Kidney (tissue), 14 donors: ENCODE results near the gene TLN1. TPM values are rescaled to one million over a fixed set of nuclear protein-coding genes. Genes with fewer than 3 reads are reported as not detected.

Experiments
- DNase-seq, 5 donors: peaks; one replicate each; pipeline ENCODE4 v3.0.0-alpha.2; 2013 to 2020
- FAIRE-seq: peaks from 2 replicates; lab custom pipeline; 2012; peaks lifted over from hg19 to GRCh38; lab: Jason Lieb, UNC
- H3K27ac ChIP-seq, 2 donors: one replicate each; pipeline ENCODE4 v1.7.0; 2013; ENCODE audit warnings: low read depth in 2 of 2, low read length in 2 of 2, inconsistent platforms in 1 of 2
- H3K27me3 ChIP-seq: one replicate; pipeline ENCODE4 v1.7.1; 2013; ENCODE audit warnings: low read length, inconsistent platforms; ENCODE audit not compliant: control insufficient read depth, insufficient read depth
- H3K36me3 ChIP-seq, 3 donors: one replicate each; pipeline versions ENCODE4 v1.7.0 to v1.7.1; 2013; ENCODE audit warnings: low read length in 3 of 3, control low read depth in 1 of 3, inconsistent platforms in 1 of 3; ENCODE audit not compliant: insufficient read depth in 3 of 3, control insufficient read depth in 2 of 3
- H3K4me1 ChIP-seq, 3 donors: one replicate each; pipeline versions ENCODE4 v1.7.0 to v1.7.1; 2013; ENCODE audit warnings: low read length in 3 of 3, inconsistent platforms in 1 of 3, low read depth in 1 of 3; ENCODE audit not compliant: control insufficient read depth in 2 of 3, insufficient read depth in 2 of 3
- H3K4me3 ChIP-seq, 3 donors: one replicate each; pipeline versions ENCODE4 v1.7.0 to v1.8.1; 2013; ENCODE audit warnings: low read length in 3 of 3, control low read depth in 1 of 3, inconsistent platforms in 1 of 3
- H3K9ac ChIP-seq, 3 donors: one replicate each; pipeline versions ENCODE4 v1.7.0 to v1.7.1; 2013; ENCODE audit warnings: low read length in 3 of 3, control low read depth in 1 of 3, inconsistent platforms in 1 of 3
- H3K9me3 ChIP-seq, 3 donors: one replicate each; pipeline versions ENCODE4 v1.7.0 to v1.7.1; 2013; ENCODE audit warnings: low read length in 3 of 3, control low read depth in 1 of 3, inconsistent platforms in 1 of 3; ENCODE audit not compliant: control insufficient read depth in 2 of 3, insufficient read depth in 1 of 3
- intact Hi-C: fragments of 100-400 bp; cut with DNase I; formaldehyde crosslinking; loops from one replicate; pipeline ENCODE4 v1.11.1; 2022
- polyA plus RNA-seq: library from polyadenylated mRNA; stranded (reverse); fragments of 350-450 nt; fragmentation: Illumina TruSeq; extraction: RNeasy Lipid Tissue Mini Kit (QIAGEN cat#74804); gene quantifications from one replicate; pipeline ENCODE4 v1.2.3, GENCODE V29; 2014; ENCODE audit warnings: low read depth, low replicate concordance; ENCODE audit not compliant: insufficient read depth
- total RNA-seq: library from RNA; stranded (reverse); fragmentation: NEBNext Ultra II Directional; extraction: Animal tissue kit (Norgen Biotek cat#: 25700); gene quantifications from one replicate; pipeline ENCODE4 v1.2.1, GENCODE V29; 2021
- TF ChIP-seq, protein P1 (sequence below): IDR thresholded peaks from 3 replicates; pipeline ENCODE4 v1.5.1; 2012; ENCODE audit warnings: mild to moderate bottlenecking, moderate library complexity, borderline replicate concordance; ENCODE audit not compliant: insufficient read depth; ENCODE audit errors: extremely low read depth
- donor health status: control.
- donor health status: control.
- donor health status: control.
- donor health status: control.
- donor health status: control.
- donor health status: DM: yes; HTN: yes; CAD: no.
- donor health status: Normal renal cell carcinoma (clear cell type).

The TLN1 gene
- total and polyA plus RNA-seq, 2 donors from 2014 or later = 71.7 to 376 TPM

DNA sequence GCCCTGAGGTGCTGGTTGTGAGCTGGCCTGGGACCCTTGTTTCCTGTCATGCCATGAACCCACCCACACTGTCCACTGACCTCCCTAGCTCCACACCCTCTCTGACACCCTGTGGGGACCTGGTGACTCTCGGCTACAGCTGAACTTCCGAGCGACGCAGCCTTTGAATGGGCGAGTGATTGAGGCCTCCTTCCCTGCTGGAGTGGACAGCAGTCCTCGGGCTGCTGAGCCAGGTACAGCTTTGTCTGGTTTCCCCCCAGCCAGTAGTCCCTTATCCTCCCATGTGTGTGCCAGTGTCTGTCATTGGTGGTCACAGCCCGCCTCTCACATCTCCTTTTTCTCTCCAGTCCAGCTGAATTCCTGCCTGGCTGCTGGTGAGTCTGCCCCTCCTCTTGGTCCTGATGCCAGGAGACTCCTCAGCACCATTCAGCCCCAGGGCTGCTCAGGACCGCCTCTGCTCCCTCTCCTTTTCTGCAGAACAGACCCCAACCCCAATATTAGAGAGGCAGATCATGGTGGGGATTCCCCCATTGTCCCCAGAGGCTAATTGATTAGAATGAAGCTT, 52.1 kb downstream of the TLN1 start:
- H3K4me3 ChIP-seq = no peak overlapping the region
- peak in 1 of 5 donors; percentile 29 for DNase-seq
- FAIRE-seq = no peak
- H3K9me3 ChIP-seq = no peaks in the 10 kb centered on the region
- no peak overlapping the region for H3K27ac ChIP-seq
- no peaks in the 10 kb centered on the region for H3K36me3 ChIP-seq
- no peak overlapping the region for H3K9ac ChIP-seq
- no peaks in the 10 kb centered on the region for H3K27me3 ChIP-seq
- peaks cover 0 to 3% (median 0%) of the 10 kb centered on the region in 3 donors for H3K4me1 ChIP-seq
- TF ChIP-seq, protein P1, sequence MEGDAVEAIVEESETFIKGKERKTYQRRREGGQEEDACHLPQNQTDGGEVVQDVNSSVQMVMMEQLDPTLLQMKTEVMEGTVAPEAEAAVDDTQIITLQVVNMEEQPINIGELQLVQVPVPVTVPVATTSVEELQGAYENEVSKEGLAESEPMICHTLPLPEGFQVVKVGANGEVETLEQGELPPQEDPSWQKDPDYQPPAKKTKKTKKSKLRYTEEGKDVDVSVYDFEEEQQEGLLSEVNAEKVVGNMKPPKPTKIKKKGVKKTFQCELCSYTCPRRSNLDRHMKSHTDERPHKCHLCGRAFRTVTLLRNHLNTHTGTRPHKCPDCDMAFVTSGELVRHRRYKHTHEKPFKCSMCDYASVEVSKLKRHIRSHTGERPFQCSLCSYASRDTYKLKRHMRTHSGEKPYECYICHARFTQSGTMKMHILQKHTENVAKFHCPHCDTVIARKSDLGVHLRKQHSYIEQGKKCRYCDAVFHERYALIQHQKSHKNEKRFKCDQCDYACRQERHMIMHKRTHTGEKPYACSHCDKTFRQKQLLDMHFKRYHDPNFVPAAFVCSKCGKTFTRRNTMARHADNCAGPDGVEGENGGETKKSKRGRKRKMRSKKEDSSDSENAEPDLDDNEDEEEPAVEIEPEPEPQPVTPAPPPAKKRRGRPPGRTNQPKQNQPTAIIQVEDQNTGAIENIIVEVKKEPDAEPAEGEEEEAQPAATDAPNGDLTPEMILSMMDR = no peak
- intact Hi-C loops = no loop called here

DNA sequence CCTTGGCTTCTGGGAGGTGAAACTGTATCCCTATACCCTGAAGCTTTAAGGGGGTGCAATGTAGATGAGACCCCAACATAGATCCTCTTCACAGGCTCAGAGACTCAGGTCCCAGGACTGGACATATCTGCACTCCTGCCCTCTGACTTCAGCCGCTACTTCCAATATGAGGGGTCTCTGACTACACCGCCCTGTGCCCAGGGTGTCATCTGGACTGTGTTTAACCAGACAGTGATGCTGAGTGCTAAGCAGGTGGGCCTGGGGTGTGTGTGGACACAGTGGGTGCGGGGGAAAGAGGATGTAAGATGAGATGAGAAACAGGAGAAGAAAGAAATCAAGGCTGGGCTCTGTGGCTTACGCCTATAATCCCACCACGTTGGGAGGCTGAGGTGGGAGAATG, 52.9 kb downstream of the TLN1 start:
- H3K9me3 ChIP-seq = no peaks in the 10 kb centered on the region
- DNase-seq = peak in 1 of 5 donors; percentile 49
- TF ChIP-seq, protein P1 = no peak
- peaks cover 0 to 3% (median 0%) of the 10 kb centered on the region in 3 donors for H3K4me1 ChIP-seq
- intact Hi-C loops = no loop called here
- H3K9ac ChIP-seq = no peak overlapping the region
- no peak overlapping the region for H3K4me3 ChIP-seq
- FAIRE-seq = no peak
- no peaks in the 10 kb centered on the region for H3K27me3 ChIP-seq
- H3K36me3 ChIP-seq = no peaks in the 10 kb centered on the region
- no peak overlapping the region for H3K27ac ChIP-seq

DNA sequence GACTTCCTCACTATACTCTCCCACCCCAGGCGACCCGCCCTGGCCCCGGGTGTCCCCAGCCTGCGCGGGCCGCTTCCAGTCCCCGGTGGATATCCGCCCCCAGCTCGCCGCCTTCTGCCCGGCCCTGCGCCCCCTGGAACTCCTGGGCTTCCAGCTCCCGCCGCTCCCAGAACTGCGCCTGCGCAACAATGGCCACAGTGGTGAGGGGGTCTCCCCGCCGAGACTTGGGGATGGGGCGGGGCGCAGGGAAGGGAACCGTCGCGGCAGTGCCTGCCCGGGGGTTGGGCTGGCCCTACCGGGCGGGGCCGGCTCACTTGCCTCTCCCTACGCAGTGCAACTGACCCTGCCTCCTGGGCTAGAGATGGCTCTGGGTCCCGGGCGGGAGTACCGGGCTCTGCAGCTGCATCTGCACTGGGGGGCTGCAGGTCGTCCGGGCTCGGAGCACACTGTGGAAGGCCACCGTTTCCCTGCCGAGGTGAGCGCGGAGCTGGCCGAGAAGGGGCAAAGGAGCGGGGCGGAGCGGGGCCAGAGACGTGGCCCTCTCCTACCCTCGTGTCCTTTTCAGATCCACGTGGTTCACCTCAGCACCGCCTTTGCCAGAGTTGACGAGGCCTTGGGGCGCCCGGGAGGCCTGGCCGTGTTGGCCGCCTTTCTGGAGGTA, 56.1 kb downstream of the TLN1 start:
- Histone ChIP-seq H3K27ac (no peak overlapping the region), H3K27me3 (no peaks in the 10 kb centered on the region), H3K9ac (peak overlapping the region in 1 of 3 donors; percentile 51), H3K4me1 (peaks cover 0 to 3% (median 0%) of the 10 kb centered on the region in 3 donors), H3K4me3 (peak overlapping the region; percentile 13 to 53 (median 39)), H3K36me3 (no peaks in the 10 kb centered on the region), H3K9me3 (no peaks in the 10 kb centered on the region)
- no peak for FAIRE-seq
- DNase-seq = peak; percentile 86 to 95 (median 91)
- intact Hi-C loops = no loop called here
- TF ChIP-seq, protein P1 = no peak
